Adrenal gland (tissue), 12 donors: ENCODE measurements around the gene CHPF2. TPM values are rescaled to one million over a fixed set of nuclear protein-coding genes. Genes with fewer than 3 reads are reported as not detected.
A peak's percentile ranks its signal among the peaks of the same experiment; 100 is the strongest.

Experiments
- DNase-seq, 7 donors: peaks; one replicate each; pipeline ENCODE4 v3.0.0-alpha.2; 2019 to 2020
- H3K27ac ChIP-seq, 5 donors: fragments of 200-600 bp; sonication (generic) in 4 of 5; 1 replicate in 3 of 5; 2 replicates in 2 of 5; pipeline versions ENCODE4 v1.5.1 to v1.8.0; 2016 to 2020; ENCODE audit warnings: mild to moderate bottlenecking in 1 of 5
- H3K27me3 ChIP-seq: fragments of 200-600 bp; 2 replicates; pipeline ENCODE4 v1.8.0; 2021
- H3K36me3 ChIP-seq, 2 donors: fragments of 200-600 bp; replicated peaks in 1 of 2; 1 replicate in 1 of 2; 2 replicates in 1 of 2; pipeline versions ENCODE4 v1.5.1 to v1.8.0; 2018 to 2022
- H3K4me1 ChIP-seq, 2 donors: fragments of 200-600 bp; replicated peaks in 1 of 2; 1 replicate in 1 of 2; 2 replicates in 1 of 2; pipeline versions ENCODE4 v1.5.1 to v1.8.0; 2018 to 2021
- H3K4me3 ChIP-seq, 4 donors: fragments of 200-600 bp; sonication (generic) in 3 of 4; one replicate each; pipeline ENCODE4 v1.5.1; 2016 to 2018
- H3K9me3 ChIP-seq, 3 donors: fragments of 200-600 bp; sonication (generic) in 1 of 3; replicated peaks in 1 of 3; 1 replicate in 2 of 3; 2 replicates in 1 of 3; pipeline versions ENCODE4 v1.5.1 to v1.8.0; 2016 to 2021
- POLR2A ChIP-seq, 2 donors: fragments of 450-650 bp; IDR thresholded peaks; one replicate each; pipeline ENCODE4 v1.6.1; 2017; ENCODE audit warnings: antibody characterized with exemption in 2 of 2, mild to moderate bottlenecking in 2 of 2, moderate library complexity in 1 of 2
- WGBS, 4 donors: extraction: QIAGEN DNeasy Blood & Tissue Kit in 2 of 4; methylation state at CpG; one replicate each; pipeline versions ENCODE4 v1.1.5 to v1.1.7; 2013 to 2017; 5-methylcytosine and 5-hydroxymethylcytosine counted together
- intact Hi-C, 2 donors: fragments of 100-400 bp; cut with DNase I; formaldehyde crosslinking; loops; one replicate each; pipeline versions ENCODE4 v1.14.1 to v1.15.0; 2022 to 2023
- polyA plus RNA-seq, 3 donors: library from polyadenylated mRNA; stranded (reverse); fragments of 200-250 nt in 2 of 3; fragments of 350-450 nt in 1 of 3; fragmentation: Illumina TruSeq in 1 of 3; extraction: RNeasy Lipid Tissue Mini Kit (QIAGEN cat#74804) in 1 of 3; gene quantifications; one replicate each; pipeline ENCODE4 v1.2.3, GENCODE V29; 2013 to 2014
- total RNA-seq, 9 donors: library from RNA; depleted of rRNA in 4 of 9; stranded (reverse); fragments of >200 nt in 4 of 9; fragments of 120-200 nt in 1 of 9; fragmentation: NEBNext Ultra II Directional in 1 of 9; extraction: Animal tissue kit (Norgen Biotek cat#: 25700) in 1 of 9; gene quantifications; one replicate each; pipeline versions ENCODE4 v1.1.0 to v1.2.4, GENCODE V29; 2013 to 2023
- TF ChIP-seq, protein P1 (sequence below), 6 experiments: fragments of 450-650 bp in 4 of 6; fragments of 200-600 bp in 2 of 6; sonication (generic) in 1 of 6; IDR thresholded peaks; 1 replicate in 5 of 6; 2 replicates in 1 of 6; pipeline versions ENCODE4 v1.5.1 to v1.8.0; 2016 to 2021; ENCODE audit warnings: antibody characterized with exemption in 6 of 6, mild to moderate bottlenecking in 2 of 6, moderate library complexity in 1 of 6
- donor health status: healthy with polysubstance abuse.
- donor health status: Bipolar disorder and iron deficiency.
- donor health status: DM: yes; HTN: yes; CAD: no.
- donor health status: DM: no; HTN: no; CAD: no.
- donor health status: DM: no; HTN: no; CAD: no.
- donor health status: DM: yes; HTN: yes; CAD: no.

CHPF2 gene
- total and polyA plus RNA-seq, 12 donors = 15.8 to 87.8 (median 60.6) TPM

- Histone ChIP-seq H3K4me1 (peaks cover under 1 to 9% of the 10 kb centered on the region in 2 donors), H3K36me3 (peaks cover 0 to 78% of the 10 kb centered on the region in 2 donors), H3K27ac (no peak overlapping the region), H3K9me3 (no peaks in the 10 kb centered on the region), H3K4me3 (no peak overlapping the region), H3K27me3 (no peaks in the 10 kb centered on the region)
- TF ChIP-seq, protein P1, sequence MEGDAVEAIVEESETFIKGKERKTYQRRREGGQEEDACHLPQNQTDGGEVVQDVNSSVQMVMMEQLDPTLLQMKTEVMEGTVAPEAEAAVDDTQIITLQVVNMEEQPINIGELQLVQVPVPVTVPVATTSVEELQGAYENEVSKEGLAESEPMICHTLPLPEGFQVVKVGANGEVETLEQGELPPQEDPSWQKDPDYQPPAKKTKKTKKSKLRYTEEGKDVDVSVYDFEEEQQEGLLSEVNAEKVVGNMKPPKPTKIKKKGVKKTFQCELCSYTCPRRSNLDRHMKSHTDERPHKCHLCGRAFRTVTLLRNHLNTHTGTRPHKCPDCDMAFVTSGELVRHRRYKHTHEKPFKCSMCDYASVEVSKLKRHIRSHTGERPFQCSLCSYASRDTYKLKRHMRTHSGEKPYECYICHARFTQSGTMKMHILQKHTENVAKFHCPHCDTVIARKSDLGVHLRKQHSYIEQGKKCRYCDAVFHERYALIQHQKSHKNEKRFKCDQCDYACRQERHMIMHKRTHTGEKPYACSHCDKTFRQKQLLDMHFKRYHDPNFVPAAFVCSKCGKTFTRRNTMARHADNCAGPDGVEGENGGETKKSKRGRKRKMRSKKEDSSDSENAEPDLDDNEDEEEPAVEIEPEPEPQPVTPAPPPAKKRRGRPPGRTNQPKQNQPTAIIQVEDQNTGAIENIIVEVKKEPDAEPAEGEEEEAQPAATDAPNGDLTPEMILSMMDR (IDR thresholded peaks at IDR 0.05) = no peak
- no peak for TF ChIP-seq POLR2A (IDR thresholded peaks at IDR 0.05)
- DNase-seq = no peak
- intact Hi-C loops = no loop called here
- 82 to 88% (median 86%) methylated on average over 11 to 25 of the region's 25 CpGs for WGBS, 4 donors
Observed at GRCh38 chr7:151238924-151239836, 6.9 kb downstream of the CHPF2 start.

GRCh38 chr7:151239837-151240459 lies 7.7 kb downstream of the CHPF2 start:
- H3K27me3 ChIP-seq = no peaks in the 10 kb centered on the region
- peak overlapping the region in 1 of 5 donors; percentile 12 for H3K27ac ChIP-seq
- intact Hi-C loops = no loop called here
- no peak for DNase-seq
- H3K9me3 ChIP-seq = no peaks in the 10 kb centered on the region
- TF ChIP-seq, protein P1 (IDR thresholded peaks at IDR 0.05) = no peak
- no peak for TF ChIP-seq POLR2A (IDR thresholded peaks at IDR 0.05)
- peaks cover 5 to 16% of the 10 kb centered on the region in 2 donors for H3K4me1 ChIP-seq
- H3K36me3 ChIP-seq = peaks cover 0 to 74% of the 10 kb centered on the region in 2 donors
- 49 to 63% (median 55%) methylated on average over 11 of the region's 11 CpGs for WGBS, 4 donors
- H3K4me3 ChIP-seq = no peak overlapping the region

GRCh38 chr7:151240536-151240935 lies 8.3 kb downstream of the CHPF2 start:
- DNase-seq = no peak
- WGBS, 4 donors = 73 to 83% (median 77%) methylated on average over 3 to 4 of the region's 4 CpGs
- peaks cover 0 to 68% of the 10 kb centered on the region in 2 donors for H3K36me3 ChIP-seq
- no peaks in the 10 kb centered on the region for H3K27me3 ChIP-seq
- peaks cover 10 to 21% of the 10 kb centered on the region in 2 donors for H3K4me1 ChIP-seq
- peak overlapping the region in 1 of 5 donors; percentile 12 for H3K27ac ChIP-seq
- intact Hi-C loops = no loop called here
- TF ChIP-seq POLR2A (IDR thresholded peaks at IDR 0.05) = no peak
- TF ChIP-seq, protein P1 (IDR thresholded peaks at IDR 0.05) = no peak
- no peak overlapping the region for H3K4me3 ChIP-seq
- H3K9me3 ChIP-seq = no peaks in the 10 kb centered on the region
